ENCODE measurements around the gene NIPAL3.

NIPAL3 gene

DNA sequence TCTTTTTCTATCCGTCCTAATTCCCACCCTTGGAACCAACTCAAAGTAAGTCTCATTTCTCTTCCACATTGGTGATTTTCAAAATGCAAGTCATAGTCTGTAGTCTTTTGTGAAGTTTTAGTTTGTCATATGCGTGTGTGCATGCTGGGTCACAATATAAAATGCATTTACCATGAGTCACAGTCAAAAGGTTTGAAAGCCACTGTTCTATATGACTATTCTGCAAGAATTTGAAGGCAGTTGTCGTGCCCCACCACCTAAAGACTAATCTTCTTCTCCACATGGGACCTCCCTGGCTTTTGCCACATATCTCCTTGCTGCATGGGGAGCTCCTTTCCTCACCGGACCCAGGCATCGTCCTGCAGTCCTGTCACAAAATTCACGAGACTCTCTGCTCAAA, 3.6 kb upstream of the NIPAL3 start:
- H3K4me3 ChIP-seq (ENCODE audit: insufficient read depth, low read depth, low read length), result no peak overlapping the region
- H3K9me3 ChIP-seq (ENCODE audit: control insufficient read depth, low read length), result no peaks in the 10 kb centered on the region
- no peaks in the 10 kb centered on the region for H3K36me3 ChIP-seq (ENCODE audit: control insufficient read depth, insufficient read depth, low read length)
- no peaks in the 10 kb centered on the region for H3K4me1 ChIP-seq (ENCODE audit: control insufficient read depth, insufficient read depth, low read length)
- no peak overlapping the region for H3K27ac ChIP-seq (ENCODE audit: insufficient read depth, low read depth, low read length, poor library complexity, severe bottlenecking)
- no peaks in the 10 kb centered on the region for H3K27me3 ChIP-seq (ENCODE audit: control insufficient read depth, insufficient read depth, low read length, poor library complexity, severe bottlenecking)
- 83 to 85% methylated on average over 6 of the region's 6 CpGs for WGBS, 2 experiments

DNA sequence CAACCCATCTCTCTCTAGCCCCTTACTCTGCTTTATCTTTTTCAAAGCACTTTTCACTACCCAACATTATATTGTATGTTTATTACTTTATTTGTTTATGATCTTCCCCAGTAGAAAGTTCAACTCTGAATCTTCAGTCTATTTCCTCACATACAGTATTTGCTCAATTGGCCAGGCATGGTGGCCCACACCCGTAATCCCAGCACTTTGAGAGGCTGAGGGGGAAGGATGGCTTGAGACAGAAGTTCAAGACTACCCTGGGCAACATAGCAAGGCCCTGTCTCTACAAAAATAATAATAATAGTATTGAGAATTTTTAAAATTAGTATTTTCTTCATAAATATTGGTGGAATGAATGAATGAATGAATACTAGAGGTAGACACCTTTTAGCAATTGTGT, 3.2 kb upstream of the NIPAL3 start:
- H3K9me3 ChIP-seq (ENCODE audit: control insufficient read depth, low read length), result no peaks in the 10 kb centered on the region
- H3K36me3 ChIP-seq (ENCODE audit: control insufficient read depth, insufficient read depth, low read length), result no peaks in the 10 kb centered on the region
- no peak overlapping the region for H3K27ac ChIP-seq (ENCODE audit: insufficient read depth, low read depth, low read length, poor library complexity, severe bottlenecking)
- no peaks in the 10 kb centered on the region for H3K4me1 ChIP-seq (ENCODE audit: control insufficient read depth, insufficient read depth, low read length)
- 82 to 100% methylated on average over 1 of the region's 1 CpG for WGBS, 2 experiments
- no peak overlapping the region for H3K4me3 ChIP-seq (ENCODE audit: insufficient read depth, low read depth, low read length)
- H3K27me3 ChIP-seq (ENCODE audit: control insufficient read depth, insufficient read depth, low read length, poor library complexity, severe bottlenecking), result no peaks in the 10 kb centered on the region

DNA sequence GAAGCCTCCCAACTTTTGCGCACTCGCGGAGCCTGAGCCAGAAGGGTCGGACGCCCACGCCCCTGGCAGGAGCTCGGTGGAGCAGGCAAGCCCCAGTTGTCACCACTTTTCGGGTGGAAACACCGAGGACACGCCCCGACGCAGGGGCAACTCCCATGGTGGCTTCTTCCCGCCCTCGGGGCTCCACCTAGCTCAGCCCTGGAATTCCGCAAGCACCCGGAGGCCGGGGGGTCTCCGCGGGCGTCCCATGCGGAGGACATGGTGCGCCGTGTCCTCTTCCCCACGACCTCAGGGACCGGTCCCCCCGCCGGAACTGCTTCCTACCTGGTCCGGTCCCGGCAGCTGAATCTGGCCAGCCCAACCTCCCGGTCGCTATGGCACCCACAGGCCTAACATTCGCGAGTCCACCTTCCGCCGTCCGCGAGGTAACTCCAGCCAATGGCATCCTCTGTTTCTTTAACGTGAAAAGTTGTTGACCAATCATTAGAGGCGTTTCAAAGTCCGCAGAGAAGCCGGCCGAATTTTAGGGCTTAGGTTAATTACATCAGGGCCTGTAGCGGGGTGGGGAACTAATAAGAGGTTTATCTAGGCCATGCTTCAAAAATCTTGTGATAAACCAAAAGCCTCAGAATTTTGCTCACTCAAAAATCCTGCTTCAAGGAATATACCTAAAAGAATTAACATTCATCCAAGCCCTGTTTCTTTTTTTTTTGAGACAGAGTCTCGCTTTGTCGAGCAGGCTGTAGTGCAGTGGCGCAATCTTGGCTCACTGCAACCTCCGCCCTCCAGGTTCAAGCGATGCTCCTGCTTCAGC, 2.0 kb upstream of the NIPAL3 start, which contains the start of gene STPG1:
TSS of gene STPG1 (minus strand) at position 433 of the 814 bp plus-strand sequence. CDS start 12,394 bp downstream, outside the sequence.
- no peaks in the 10 kb centered on the region for H3K27me3 ChIP-seq (ENCODE audit: control insufficient read depth, insufficient read depth, low read length, poor library complexity, severe bottlenecking)
- H3K9me3 ChIP-seq (ENCODE audit: control insufficient read depth, low read length), result no peaks in the 10 kb centered on the region
- H3K4me3 ChIP-seq (ENCODE audit: insufficient read depth, low read depth, low read length), result peak within 1 kb of the TSS; percentile 64
- no peaks in the 10 kb centered on the region for H3K36me3 ChIP-seq (ENCODE audit: control insufficient read depth, insufficient read depth, low read length)
- H3K27ac ChIP-seq (ENCODE audit: insufficient read depth, low read depth, low read length, poor library complexity, severe bottlenecking), result no peak within 1 kb of the TSS
- WGBS, 2 experiments, result 9% methylated on average over 48 of the region's 48 CpGs
- no peaks in the 10 kb centered on the region for H3K4me1 ChIP-seq (ENCODE audit: control insufficient read depth, insufficient read depth, low read length)

DNA sequence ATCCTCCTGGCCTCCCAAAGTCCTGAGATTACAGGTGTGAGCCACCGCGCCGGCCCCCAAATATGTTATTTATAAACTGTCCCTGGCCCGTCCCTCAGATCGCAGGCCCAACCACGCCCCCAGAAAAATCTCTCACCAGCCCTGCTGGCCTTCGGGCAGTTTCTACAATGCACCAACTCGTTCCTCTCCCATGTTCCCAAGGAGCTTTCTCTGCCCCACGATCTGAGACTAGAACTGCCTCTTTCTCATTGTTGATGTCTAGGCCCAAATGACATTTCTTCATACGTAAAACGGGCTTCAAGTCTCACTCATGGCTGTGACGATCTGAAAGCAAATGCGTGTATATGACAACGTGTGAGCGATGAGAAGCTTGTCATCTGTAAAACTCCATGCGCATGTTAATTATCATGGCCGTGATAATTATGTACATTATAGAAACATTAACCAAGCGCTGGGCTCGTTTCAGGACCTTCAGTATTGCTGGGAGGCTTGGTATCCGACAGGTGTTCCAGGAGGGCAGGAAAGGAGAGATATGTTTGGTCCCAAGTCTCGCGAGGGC, 748 bp upstream of the NIPAL3 start:
- no peak overlapping the region for H3K27ac ChIP-seq (ENCODE audit: insufficient read depth, low read depth, low read length, poor library complexity, severe bottlenecking)
- no peaks in the 10 kb centered on the region for H3K9me3 ChIP-seq (ENCODE audit: control insufficient read depth, low read length)
- 79 to 81% methylated on average over 22 of the region's 22 CpGs for WGBS, 2 experiments
- peak overlapping the region; percentile 56 for H3K4me3 ChIP-seq (ENCODE audit: insufficient read depth, low read depth, low read length)
- H3K4me1 ChIP-seq (ENCODE audit: control insufficient read depth, insufficient read depth, low read length), result no peaks in the 10 kb centered on the region
- no peaks in the 10 kb centered on the region for H3K36me3 ChIP-seq (ENCODE audit: control insufficient read depth, insufficient read depth, low read length)
- no peaks in the 10 kb centered on the region for H3K27me3 ChIP-seq (ENCODE audit: control insufficient read depth, insufficient read depth, low read length, poor library complexity, severe bottlenecking)

DNA sequence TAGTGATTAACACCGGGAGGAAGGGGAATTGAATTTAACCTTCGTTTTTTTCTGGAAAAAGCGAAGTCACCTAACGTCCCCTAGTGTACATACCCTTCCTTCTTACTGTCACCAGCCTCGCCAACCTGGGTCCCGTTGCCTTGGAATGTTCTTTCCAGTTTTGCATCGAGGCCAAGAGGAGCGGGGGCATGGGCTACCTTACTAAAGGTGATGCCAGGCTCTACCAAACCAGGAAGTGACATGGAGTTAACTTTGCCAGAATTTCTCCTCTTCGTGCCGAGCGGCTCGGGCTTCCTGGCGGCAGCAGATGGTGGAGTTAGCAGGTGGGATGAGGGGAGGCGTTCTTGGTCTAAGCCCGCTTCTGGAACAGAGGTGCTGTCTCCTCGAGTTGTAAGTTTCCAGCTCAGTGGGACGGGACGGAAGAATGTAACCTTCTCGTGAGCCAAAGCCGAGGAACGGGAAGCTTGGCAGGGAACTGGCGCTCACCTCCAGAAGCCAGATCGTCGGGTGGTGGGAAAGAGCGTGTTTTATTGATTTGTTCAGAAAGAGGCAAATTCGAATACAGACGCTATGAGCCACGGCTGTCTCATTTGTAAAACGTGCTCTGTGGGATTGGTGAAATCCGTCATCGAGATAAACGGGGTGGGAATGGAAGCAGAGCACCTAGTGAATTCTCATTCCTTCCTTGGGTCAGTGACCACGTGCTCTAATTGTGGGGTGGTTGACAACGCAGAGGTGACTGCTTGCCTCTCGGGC, 486 bp downstream of the NIPAL3 start:
- 26% methylated on average over 35 of the region's 35 CpGs for WGBS, 2 experiments
- H3K27ac ChIP-seq (ENCODE audit: insufficient read depth, low read depth, low read length, poor library complexity, severe bottlenecking), result no peak overlapping the region
- no peaks in the 10 kb centered on the region for H3K27me3 ChIP-seq (ENCODE audit: control insufficient read depth, insufficient read depth, low read length, poor library complexity, severe bottlenecking)

DNA sequence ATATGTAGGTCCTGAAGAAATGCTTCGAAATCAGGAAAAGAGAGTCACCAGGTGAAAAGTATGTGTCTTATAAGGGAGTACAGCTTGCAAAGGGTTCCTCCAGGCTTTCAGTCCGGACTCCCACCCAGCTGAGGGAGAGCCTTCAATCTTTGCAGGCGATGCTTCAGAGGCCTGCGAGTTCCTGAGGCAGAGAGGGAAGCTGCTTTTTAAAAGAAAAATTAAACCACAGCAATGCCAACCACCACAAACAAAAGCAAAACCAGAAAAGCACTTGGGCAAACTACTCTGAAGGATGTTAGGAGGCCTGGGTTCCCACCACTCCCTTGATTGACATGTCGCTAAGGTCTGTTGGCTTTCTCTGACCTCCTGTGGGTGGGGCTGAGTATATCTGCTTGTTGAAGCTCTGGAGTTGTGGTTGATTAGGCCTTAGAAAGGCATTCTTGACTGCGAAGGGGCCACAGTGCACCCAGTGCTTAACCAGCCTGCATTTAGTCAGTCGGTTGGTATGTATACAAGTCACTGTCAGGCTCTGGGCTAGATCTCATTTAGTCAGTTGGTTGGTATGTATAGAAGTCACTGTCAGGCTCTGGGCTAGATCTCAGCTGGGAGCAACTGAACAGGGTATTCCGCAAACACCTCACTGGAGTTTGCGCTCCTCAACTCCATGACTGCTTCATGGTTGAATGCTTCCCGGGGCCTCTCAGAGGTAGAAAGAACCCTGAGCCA, 1.2 kb downstream of the NIPAL3 start:
- H3K36me3 ChIP-seq (ENCODE audit: control insufficient read depth, insufficient read depth, low read length), result no peaks in the 10 kb centered on the region
- WGBS, 2 experiments, result 86% methylated on average over 10 of the region's 10 CpGs
- H3K4me1 ChIP-seq (ENCODE audit: control insufficient read depth, insufficient read depth, low read length), result no peaks in the 10 kb centered on the region
- no peak overlapping the region for H3K27ac ChIP-seq (ENCODE audit: insufficient read depth, low read depth, low read length, poor library complexity, severe bottlenecking)
- no peaks in the 10 kb centered on the region for H3K9me3 ChIP-seq (ENCODE audit: control insufficient read depth, low read length)
- no peaks in the 10 kb centered on the region for H3K27me3 ChIP-seq (ENCODE audit: control insufficient read depth, insufficient read depth, low read length, poor library complexity, severe bottlenecking)
- H3K4me3 ChIP-seq (ENCODE audit: insufficient read depth, low read depth, low read length), result peak overlapping the region; percentile 56

More for the DNA sequence above, 486 bp downstream of the NIPAL3 start:
- Histone ChIP-seq H3K4me1 (ENCODE audit: control insufficient read depth, insufficient read depth, low read length) (no peaks in the 10 kb centered on the region), H3K4me3 (ENCODE audit: insufficient read depth, low read depth, low read length) (peak overlapping the region; percentile 56), H3K36me3 (ENCODE audit: control insufficient read depth, insufficient read depth, low read length) (no peaks in the 10 kb centered on the region), H3K9me3 (ENCODE audit: control insufficient read depth, low read length) (no peaks in the 10 kb centered on the region)

DNA sequence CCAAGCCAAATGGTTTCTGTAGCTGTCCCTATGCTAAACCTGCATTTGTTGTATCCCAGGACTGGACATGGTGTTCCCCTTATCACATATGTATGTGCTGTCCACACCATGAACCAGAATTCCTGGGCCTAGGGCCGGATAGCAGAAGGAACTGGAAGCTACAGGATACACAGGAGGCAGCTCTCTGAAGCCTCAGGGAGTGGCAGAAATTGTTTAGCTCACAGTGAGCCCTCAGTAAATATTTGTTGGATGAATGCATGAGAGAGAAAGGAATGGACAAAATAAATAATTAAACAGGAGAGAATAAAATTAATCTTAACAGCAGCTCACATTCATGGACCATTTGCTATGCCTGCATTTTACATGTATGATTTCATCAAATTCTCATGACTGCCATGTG, 2.1 kb downstream of the NIPAL3 start:
- Histone ChIP-seq H3K36me3 (ENCODE audit: control insufficient read depth, insufficient read depth, low read length) (no peaks in the 10 kb centered on the region), H3K4me1 (ENCODE audit: control insufficient read depth, insufficient read depth, low read length) (no peaks in the 10 kb centered on the region), H3K27me3 (ENCODE audit: control insufficient read depth, insufficient read depth, low read length, poor library complexity, severe bottlenecking) (no peaks in the 10 kb centered on the region), H3K27ac (ENCODE audit: insufficient read depth, low read depth, low read length, poor library complexity, severe bottlenecking) (no peak overlapping the region), H3K9me3 (ENCODE audit: control insufficient read depth, low read length) (no peaks in the 10 kb centered on the region), H3K4me3 (ENCODE audit: insufficient read depth, low read depth, low read length) (no peak overlapping the region)
- 88 to 90% methylated on average over 1 of the region's 1 CpG for WGBS, 2 experiments

DNA sequence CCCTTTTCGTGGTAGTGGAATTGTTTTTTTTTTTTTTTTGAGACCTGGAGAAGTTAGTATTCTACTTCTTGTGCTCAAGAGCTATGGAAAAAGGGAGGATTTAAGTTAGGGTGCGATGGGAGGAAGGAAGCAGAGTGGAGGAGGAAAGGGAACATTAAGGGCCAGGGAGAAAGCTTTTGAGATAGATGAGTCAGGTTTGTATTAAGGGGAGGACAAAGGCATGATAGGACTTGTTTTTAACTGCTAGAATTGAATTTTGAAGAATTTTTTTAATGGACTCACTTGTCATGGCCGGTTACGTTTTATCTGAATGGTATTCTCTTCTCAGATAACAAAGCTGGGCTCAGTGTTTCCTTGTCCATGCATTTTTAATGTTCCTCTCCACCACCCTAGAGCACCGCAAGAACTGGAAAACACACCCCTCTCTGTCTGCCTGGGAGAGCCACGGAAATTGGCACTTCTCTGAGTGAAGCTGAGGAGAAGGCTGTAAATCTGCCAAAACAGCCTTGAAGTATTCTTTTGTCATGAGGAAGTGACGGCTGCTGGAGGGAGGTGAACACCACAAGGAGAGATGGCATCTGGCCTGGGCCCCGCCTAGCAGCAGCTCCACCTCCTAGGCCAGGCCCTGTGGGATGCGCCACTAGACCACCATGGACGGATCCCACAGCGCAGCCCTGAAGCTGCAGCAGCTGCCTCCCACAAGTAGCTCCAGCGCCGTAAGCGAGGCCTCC, 3.5 kb downstream of the NIPAL3 start:
- Histone ChIP-seq H3K9me3 (ENCODE audit: control insufficient read depth, low read length) (no peaks in the 10 kb centered on the region), H3K27me3 (ENCODE audit: control insufficient read depth, insufficient read depth, low read length, poor library complexity, severe bottlenecking) (no peaks in the 10 kb centered on the region), H3K36me3 (ENCODE audit: control insufficient read depth, insufficient read depth, low read length) (no peaks in the 10 kb centered on the region), H3K4me3 (ENCODE audit: insufficient read depth, low read depth, low read length) (no peak overlapping the region), H3K27ac (ENCODE audit: insufficient read depth, low read depth, low read length, poor library complexity, severe bottlenecking) (no peak overlapping the region), H3K4me1 (ENCODE audit: control insufficient read depth, insufficient read depth, low read length) (no peaks in the 10 kb centered on the region)
- WGBS, 2 experiments, result 88 to 91% methylated on average over 14 of the region's 14 CpGs

DNA sequence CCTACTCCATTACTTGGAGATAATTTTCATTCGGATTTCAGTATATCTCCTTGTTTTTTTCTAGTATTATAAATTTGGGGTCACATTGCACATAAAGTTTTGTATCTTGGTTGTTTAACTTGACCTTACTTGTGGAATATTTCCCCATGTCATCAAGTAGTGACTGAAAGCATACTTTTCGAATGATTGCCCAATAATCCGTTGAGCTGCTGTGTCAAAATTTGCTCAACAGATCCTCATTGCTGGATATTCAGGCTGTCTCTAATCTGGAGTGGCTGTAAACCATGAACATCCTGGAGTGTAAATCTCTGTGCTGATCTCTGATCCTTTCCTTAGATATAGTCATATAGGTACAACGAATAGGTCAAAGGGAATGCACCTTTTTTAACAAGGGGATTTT, 4.9 kb downstream of the NIPAL3 start:
- 90 to 95% methylated on average over 3 of the region's 4 CpGs for WGBS, 2 experiments
- Histone ChIP-seq H3K9me3 (ENCODE audit: control insufficient read depth, low read length) (no peaks in the 10 kb centered on the region), H3K36me3 (ENCODE audit: control insufficient read depth, insufficient read depth, low read length) (no peaks in the 10 kb centered on the region), H3K27ac (ENCODE audit: insufficient read depth, low read depth, low read length, poor library complexity, severe bottlenecking) (no peak overlapping the region), H3K4me1 (ENCODE audit: control insufficient read depth, insufficient read depth, low read length) (no peaks in the 10 kb centered on the region), H3K27me3 (ENCODE audit: control insufficient read depth, insufficient read depth, low read length, poor library complexity, severe bottlenecking) (no peaks in the 10 kb centered on the region), H3K4me3 (ENCODE audit: insufficient read depth, low read depth, low read length) (no peak overlapping the region)

Data from ectodermal cell (in vitro differentiated cells).